Fibroblast of peridontal ligament (primary cell): Measurements from ENCODE around the gene TTLL11.
A peak's percentile ranks its signal among the peaks of the same experiment; 100 is the strongest.
"Not testable (repeated sequence)": the region's sequence is repeated elsewhere in the genome, so short reads cannot be mapped to it uniquely, and the experiment has no call there.

Experiments used
- DNase-seq: peaks from one replicate; pipeline ENCODE4 v3.0.0-alpha.2; 2010; ENCODE audit errors: extremely low read depth

TTLL11 gene

DNA sequence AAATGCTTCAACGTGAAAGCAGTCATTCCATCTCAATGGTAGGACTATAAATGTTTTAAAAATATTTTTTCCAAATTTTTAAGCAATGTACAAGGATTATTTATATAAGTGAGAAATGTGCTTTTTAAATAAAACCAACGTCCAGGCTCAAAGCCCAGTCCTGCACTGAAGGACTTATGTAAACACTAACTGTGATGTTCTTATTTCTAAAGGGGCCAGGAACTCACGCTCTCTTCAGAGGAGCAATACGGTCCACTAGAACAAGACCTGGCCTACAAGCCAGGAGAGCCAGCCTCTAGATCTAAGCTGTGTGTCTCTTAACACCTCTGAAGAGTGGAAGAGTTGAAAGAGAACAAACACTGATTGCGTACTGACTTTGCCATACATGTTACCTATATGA is 12.1 kb downstream of the TTLL11 start:
- peak; percentile 86 for DNase-seq

DNA sequence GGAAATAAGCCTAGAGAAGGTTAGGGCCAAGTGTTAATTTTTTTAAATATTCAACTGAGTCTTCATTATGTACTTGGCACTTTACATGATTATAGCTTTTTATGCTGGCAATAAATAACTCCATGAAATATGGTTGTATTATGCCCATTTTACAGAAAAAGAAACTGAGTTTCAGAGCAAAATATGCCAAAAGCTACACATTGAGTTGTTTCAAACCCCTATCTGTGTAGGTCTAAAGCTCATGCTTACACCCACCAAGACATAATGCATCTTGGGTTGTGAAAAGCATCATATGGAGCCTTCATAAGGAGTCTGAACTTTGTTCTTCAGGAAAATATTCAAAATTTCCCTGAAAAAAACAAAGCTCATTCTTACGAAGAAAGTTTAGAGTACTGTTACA is 14.6 kb downstream of the TTLL11 start:
- DNase-seq, result no peak

DNA sequence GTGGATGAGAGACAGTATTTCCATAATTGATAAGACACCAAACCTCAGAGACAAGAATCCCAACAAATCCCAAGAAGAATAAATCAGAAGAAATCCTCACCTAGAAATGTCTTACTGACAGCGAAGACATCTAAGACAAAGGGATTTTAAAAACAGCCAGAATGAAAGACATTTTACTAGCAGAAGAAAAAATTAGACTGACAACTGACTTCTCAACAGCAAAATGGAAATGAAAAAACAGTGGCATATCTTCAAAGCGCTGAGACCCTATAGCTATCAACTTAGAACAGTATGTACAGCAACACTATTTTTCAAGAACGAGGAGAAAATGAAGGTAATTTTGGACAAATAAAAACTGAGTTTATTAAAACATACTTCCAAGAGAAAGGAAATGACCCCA is 16.3 kb downstream of the TTLL11 start:
- DNase-seq, result no peak

DNA sequence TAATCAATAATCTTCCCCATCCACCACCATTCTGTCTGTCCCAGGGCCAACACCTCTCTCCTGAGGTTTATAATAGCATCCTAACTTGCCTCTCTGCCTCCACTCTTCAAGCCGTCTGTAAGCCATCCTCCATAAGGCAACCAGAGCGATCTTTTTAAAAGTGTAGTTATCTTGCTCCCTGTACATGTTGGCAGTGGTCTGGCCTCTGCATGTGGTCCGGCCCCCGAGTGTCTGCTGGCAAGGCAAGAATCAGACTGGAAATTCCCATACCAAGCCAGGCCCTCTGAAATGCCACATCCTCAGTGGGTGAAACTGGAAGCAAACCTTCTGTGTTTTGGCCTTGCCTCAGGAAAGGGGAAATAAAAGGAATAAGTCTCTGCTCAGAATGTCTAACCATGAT is 17.0 kb downstream of the TTLL11 start:
- DNase-seq, result no peak

DNA sequence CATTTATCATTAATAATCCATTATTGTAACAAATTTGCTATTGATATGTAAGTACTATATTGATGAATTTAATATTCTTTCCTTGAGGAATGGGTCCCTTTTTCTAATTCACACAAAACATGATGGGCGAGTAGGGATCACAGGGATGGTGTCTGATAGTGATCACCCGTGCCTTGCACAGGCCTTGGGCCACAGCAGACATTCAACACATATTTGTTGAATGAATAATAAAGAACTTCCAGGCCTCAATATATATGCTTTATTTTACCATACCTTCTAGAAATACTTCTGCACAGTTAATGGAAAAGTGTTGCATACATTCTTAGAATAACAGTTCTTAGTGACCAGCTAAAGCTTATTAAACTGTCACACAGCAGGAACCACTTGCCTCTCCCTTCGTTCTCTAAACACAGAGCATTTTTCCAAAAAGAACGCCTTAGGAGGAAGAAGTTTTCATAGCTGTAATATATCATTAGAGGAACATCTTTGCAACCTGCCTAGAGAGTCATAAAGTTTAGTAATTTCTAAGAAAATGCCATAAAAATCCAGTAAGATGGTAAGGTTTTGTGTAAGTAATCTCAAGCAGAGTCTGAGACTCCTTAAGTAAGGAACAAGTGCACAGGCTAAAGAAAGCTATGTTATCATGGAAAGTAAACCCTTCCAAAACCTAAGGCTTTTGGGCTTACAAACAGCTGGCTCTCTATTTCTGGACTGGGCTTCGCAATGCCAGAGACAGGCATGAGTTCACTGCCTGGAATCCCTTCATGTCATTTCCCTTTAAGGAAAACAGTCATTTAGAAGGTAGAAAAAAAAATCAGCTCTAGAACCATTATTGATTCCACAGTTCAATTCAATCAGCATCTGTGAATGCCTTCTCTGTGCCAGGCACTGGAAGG is 17.7 kb downstream of the TTLL11 start:
- DNase-seq, result peak; percentile 72

DNA sequence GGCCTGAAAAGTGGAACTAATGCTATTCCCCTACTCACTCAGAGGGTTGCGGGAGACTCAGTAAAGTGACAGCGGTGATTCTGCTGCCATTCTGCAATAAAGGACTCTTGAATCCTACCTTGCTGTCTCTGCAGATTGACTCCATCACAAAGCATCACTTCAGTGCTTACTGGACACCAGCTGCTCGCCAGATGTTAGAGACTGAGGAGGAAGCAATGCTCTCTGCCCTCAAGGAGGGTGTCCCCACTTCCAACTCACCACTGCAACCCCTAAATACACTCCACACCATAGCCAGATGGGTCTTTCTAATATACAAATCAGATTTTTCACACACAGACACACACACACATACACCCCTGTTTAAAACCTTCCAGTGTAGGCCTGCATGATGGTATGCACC is 21.4 kb downstream of the TTLL11 start:
- DNase-seq, result no peak

DNA sequence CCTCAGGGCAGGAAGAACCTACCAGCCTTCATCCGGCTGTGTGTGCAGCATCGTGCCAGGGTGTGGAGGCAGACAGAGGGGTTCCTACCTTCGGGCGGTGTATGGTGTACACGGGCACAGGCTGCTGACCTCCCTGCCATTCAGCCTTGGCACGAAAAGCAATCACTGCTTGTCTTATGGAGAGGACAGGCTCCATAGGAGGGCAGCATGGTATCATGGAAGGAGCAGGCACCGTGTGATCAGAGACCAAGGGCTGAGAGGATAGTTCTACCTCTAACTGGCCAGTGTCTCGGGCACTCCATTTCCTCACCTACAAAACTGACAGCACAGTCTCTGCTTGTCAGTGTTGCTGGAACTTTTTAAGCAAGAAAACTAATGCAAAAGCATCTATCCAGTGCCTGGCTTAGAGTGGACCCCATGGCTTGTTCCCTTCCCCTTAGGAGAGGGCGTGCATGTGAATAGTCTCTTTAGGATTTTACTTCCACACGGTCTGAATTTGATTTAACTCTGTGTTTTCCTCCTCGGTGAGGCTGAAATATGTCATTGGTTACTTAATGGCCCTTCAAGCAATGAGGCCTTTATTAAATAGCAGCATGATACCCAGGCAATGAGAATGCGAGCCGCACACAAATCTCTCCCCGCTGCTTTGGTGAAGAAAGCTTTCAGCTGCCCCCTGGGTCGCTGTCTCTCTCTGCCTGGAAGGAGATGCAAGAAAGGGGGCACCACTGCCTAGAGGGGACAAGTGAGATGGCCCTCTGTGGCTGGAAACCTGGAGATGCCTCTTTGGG is 22.2 kb downstream of the TTLL11 start:
- no peak for DNase-seq

DNA sequence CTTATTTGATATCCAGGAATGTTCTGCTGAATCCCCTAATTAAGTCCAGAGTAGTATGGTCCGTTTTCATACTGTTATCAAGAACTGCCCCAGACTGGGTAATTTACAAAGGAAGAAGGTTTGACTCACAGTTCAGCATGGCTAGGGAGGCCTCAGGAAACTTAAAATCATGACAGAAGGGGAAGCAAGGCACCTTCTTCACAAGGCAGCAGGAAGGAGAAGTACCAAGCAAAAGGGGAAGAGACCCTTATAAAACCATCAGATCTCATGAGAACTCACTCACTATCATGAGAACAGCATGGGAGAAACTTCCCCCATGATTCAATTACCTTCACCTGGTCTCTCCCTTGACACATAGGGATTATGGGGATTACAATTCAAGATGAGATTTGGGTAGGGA is 26.4 kb downstream of the TTLL11 start:
- not testable (repeated sequence) for DNase-seq

DNA sequence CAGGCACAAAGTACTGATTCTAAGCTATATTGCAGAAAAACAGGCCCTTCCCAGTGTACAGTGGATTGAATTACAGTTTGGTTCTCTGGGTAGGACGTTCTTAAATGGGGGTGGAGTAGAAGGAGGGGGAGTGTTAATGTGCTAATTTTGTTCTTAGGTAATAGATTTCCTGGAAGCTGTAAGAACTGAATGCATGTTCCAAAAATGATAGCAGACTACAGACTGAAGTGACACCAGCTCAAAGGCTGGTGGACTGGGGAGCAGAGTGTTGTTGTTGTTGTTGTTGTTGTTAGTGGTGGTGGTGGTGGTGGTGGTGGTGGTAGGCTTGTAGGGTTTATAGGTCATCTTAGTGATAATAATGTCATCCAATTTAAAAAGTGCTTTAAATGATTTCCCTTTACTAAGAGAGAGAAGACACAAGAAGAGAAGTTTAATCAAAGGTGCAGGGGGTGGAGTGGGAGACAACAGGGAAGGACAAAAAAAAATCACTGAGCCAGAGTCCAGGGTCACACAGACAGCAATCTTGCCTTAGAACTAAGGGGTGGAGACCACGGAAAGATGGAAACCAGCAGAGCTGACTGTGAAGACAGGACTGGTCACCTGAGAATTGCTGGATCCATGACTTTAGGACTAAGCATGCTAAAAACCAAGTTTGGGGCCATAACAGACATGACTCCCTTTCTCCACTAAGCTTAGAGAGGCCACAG is 27.0 kb downstream of the TTLL11 start:
- DNase-seq, result no peak

DNA sequence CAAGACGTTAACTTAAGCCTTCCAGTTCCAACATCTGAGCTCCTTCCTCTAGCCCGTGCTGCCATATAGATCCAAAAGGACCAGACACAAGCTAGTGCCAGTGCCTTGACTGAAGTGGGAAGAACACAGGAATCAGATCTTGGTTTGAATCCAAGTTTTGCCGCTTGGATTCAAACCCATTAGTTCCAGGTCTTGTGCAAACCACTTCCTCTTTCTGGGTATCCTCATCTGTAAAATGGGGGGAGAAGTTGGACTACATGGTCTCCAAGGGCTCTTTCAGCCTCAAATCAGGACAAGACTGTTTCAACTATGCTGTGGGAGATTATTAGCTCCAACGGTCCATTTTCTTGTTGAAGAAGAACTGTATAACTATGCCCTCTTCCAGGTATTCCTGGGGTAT is 32.6 kb downstream of the TTLL11 start:
- no peak for DNase-seq

DNA sequence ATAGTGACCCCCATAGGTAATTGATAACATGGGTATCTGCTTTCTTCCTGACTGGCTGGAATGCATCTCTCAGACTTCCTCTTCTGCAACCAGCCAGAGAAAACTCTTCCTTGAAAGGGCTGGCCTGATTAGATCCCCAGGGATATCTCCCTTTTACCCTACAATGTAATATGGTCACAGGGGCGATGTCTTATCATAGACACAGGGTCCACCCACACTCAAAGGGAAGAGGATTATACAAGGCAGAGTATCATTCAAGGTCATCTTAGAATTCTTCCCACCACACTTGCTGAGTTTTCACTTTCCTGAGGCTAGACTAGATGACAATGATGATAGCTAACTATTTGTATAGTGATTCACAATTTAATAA is 33.2 kb downstream of the TTLL11 start:
- DNase-seq, result no peak

DNA sequence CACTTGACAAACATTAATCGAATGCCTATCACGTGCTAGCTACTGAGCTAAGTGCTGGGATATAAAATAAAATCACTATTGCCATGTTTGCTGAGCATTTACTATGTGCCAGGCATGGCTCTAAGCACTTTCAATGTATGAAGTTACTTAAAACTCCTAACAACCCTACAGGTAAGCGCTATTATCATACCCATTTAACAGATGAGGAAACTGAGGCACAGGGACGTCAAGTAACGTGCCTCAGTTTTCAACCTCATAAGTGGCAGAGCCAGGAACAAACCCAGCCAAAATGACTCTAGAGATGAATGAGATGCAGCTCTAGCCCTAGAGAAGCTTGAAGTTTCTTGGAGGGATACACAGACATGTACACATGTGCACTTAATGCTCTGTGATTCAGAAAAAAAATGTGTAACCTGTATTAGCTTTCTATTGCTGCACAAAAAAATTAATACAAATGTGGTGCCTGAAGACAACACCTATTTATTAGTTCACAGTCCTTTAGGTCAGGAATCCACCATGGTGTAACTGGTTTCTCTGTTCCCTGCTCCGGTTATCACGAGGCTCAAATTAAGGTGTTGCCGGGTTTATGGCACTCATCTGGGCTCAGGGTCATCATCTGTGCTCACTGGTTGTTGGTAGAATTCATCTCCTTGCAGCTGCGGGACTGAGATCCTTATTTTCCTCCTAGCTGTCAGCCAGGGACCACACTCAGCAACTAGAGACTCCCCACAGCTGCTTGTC is 33.7 kb downstream of the TTLL11 start:
- no peak for DNase-seq

DNA sequence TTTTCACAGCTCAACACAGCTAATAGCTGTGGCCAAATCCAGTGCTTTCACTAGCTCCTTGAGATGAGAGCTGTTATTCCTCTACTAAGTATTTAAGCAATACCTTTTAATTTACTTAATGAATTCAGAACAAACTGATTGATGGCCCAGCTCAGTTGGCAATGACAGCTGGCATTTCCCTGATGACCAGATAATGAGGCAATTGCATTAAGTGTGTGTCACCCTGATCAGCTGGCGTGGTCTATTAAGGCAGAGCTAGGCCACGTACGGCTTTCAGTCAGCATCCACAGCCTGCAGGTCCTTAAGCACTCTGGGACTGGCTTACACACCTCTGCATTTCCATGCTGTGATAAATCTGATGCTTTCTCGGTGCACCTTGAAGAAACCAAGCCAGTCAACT is 34.4 kb downstream of the TTLL11 start:
- no peak for DNase-seq

DNA sequence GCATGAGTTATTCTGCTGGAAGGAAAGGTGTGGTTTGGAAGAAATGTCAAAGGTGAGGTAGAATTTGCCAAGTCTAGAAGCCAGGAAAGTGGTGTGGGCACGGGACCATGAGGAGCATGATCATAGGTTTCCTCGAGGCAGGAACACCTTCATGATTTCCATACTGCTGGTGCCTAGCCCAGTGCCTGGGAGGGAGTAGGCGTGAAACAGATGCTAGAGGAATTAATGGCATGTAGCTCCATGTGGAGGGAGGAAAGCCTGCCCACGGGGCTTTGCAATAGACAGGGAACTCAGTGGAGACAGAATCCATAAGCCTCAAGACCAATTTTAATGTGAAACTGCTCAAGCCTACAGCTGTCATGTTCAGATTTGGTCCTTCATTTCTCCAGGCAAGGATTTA is 35.1 kb downstream of the TTLL11 start:
- no peak for DNase-seq

DNA sequence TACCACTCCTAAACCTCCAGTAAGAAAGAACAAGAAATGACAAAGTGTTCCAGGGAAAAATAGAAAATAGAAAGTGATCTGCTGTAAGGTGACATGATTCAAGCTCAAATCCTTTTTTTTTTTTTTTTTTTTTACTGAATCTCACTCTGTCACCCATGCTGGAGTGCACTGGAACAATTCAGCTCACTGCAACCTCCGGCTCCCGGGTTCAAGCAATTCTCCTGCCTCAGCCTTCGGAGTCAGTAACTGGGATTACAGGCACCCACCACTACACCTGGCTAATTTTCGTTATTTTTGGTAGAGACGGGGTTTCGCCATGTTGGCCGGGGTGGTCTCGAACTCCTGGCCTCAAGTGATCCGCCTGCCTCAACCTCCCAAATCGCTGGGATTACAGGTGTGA is 35.9 kb downstream of the TTLL11 start:
- no peak for DNase-seq

DNA sequence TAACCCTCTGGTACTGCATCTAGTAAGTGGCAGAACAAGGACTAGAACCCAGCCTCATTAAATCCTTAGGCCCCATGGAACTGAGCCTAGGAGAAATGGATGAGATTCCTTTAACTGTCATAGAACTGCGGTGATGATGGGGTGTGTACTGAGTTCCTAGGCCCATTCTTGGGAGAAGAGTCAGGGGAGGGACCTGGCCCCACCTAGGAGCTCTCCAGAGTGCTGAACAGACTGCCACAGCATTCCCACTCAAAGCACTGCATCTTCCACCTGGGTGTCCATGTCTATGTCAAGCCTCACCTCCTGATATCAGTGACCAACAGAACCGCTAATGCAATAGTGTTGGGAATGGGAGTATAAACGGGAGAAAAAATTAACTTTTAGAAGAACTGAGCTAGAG is 36.6 kb downstream of the TTLL11 start:
- DNase-seq, result no peak

DNA sequence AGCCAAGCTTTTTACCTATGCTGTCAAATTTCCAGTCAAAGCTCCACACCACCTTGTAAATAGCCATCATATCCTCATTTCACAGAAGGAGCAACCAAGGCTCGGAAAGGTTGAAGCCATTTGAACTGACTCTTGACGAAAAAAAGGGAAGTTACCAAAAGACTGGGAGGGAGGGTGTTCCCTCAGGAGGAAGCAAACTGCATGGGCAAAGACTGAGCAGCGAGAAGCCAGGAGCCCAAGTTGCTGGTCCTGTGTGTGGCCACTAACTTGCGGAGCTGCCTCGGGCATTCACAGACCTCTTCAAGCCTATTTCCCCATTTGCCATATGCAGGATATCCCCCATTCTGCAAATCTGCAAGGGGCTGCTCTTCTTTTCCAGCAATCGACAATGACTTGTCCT is 37.4 kb downstream of the TTLL11 start:
- no peak for DNase-seq

DNA sequence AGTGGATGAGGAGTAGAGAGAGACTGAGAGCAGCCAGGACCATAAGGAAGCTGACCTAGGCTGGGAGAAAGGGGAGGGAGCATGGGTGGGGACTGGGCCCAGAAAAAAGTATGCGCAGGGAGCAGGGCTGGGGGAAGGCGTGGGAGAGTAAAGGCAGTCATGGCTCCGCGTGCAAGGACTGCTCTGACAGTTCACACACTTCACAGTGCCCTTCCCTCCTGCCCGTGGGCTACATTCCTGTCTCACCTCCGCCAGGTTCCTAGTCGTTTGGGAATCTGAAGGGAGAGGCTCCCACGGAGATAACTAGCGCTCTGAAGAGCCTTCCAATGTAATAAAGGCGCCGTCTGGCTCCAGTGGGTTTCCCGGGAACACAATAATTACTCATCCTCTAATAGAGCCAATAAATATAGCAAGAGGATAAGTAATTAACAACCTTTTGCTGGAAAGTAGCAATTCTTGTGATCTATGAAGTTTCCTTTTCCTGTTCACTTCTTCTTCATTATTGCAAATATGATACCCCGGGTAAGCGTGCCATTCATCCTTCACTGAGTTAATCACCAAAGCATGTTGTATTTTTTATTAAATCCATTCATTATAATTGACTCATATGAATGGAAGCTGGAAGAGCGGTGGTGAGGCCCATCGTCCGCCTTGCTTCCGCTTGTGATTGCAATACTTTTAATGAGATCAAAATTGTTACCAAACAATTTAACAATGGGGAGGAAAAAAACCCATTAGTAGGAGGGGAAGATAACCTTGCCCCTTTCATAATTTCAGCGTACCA is 39.3 kb downstream of the TTLL11 start:
- DNase-seq, result no peak

DNA sequence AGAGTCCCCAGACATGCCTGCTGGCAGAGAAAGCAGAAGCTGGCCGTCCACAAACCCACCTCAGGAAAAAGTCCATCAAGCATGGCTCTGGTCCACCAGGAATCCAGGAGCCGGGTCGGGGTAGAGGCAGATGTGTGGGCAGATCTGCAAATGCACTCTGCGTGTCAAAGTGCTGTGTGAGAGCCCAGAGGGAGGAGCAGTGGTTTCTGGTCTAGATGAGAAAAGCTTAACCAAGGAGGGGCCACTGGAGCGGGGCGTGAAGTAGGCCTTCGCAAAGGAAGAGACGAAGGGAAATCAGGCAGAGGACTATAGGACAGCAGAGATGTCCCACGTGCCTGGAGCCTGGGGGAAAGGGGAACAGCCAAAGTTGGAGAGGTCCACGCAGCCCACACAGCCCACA is 40.0 kb downstream of the TTLL11 start:
- no peak for DNase-seq

DNA sequence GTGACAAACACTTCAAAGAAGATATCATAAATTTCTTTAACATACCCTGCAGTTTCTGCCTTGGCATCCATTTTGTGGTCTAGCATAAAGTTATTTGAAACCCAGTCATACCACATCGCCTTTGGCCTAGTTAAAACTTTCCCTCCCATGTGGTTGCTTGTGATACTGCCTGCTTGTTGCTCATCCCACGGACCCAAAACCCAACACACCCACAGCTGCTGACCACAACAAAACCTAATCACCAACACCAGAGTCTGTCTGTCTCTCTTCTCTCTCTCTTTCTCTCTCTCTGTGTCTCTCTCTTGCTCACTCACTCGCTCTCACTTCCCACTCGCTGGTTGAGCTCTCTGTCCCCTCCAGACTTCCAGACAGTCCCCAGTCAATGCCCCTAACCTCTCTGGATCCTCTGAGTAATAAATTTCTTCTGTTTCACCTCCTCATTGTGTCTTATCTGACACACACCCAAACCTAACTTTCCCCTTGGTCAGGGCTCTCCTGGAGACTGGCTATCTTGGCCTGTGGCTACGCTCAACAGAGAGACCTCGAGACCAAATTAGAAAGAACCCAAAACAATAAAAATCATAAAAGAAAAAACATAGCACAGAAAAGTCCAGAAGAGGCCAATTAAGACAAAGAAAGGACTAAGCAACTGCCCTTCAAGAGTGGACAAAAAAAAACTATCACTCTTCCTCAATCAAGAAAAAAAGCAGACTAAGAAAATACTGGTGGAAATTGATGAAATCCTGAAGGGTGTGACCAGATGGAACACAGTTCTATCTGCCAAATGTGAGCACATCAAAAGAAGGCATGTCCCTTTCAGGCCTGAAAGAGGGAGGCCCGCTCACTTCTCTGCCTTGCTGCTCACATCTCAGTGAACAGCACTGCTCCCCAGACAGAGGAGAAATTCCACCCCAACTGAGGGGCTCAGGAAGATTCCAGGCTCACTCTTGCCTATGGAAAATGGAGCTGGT is 41.5 kb downstream of the TTLL11 start:
- peak; percentile 73 for DNase-seq
